HG03095 (cell line): ENCODE measurements around the gene PRODH.
"Not testable (repeated sequence)": the region's sequence is repeated elsewhere in the genome, so short reads cannot be mapped to it uniquely, and the experiment has no call there.

Experiments
- ATAC-seq: cut with Tn5 transposase; IDR thresholded peaks from one replicate; pipeline ENCODE4 v1.9.1; 2021; ENCODE audit warnings: moderate library complexity; ENCODE audit not compliant: unreplicated experiment

Gene PRODH

DNA sequence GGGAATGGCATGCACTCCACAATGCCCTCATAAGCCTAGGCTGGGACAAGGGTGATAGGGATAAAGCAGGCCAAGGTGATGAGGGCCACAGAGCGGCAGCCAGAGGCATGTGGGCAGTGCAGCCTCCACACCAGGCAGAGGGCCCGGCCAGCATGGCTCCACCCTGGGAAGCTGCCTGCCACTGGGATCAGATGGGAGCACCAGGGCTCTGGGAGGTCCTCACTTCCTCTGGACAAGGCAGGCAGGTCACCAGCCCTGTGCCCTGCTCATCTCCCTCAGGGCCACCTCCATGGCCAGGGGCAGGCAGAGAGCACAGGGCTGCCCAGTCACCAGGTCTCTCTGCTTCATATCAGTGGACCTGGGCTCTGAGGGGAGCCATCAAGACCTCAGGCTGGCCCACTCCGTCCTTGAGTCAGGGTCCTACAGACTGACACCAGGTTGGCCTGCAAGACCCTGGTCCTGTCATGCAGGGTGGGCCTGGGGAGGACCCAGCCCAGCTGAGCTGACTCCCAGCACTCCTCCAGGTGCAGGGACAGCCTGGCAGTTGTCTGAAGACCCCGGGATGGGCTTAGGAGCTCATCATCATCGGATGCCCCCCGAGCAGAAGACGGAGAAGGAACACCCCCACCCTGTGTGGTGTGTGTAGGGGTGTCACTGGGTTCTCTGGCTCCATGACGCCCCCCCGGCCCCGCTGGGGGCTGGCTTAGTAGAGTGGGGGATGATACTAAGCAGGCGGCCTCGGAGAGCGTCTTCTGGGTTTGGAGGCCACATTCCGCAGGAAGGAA is 33.3 kb upstream of the PRODH start:
- ATAC-seq, result not testable (repeated sequence)

DNA sequence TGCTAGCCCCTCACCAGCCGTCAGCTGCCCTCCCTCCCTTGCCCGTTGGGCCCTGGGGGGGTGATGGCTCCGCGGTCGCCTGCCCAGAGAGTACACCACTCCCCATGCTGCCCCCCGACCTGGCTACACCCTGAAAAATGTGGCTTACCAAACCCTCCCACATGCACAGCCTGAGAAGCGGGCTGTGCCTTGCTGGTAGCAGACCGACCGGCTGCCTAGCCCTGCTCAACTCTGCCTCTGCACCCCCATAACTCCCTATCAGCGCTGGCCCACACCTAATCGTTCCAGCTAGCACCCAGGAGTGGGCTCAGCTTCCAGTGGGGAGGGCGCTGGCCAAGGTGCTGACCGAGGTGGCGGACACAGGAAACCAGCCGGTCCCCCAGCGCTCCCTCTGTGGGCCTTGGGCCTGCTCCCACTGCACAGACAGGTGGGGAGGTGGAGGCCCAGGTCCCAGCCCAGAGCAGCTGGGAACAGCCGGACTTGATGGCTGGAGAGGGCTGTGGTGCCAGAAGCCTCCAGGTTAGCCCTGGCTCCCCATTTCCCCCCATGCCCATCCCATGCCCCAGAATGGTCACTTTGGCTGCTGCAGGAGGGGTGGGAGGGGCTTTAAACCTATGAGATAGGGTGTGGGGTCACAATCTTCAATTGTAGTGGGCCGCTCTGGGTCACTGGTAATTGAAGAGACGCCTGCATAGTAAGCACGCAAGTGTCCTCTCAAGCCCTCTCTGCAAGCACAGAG is 32.1 kb upstream of the PRODH start:
- ATAC-seq, result no peak

DNA sequence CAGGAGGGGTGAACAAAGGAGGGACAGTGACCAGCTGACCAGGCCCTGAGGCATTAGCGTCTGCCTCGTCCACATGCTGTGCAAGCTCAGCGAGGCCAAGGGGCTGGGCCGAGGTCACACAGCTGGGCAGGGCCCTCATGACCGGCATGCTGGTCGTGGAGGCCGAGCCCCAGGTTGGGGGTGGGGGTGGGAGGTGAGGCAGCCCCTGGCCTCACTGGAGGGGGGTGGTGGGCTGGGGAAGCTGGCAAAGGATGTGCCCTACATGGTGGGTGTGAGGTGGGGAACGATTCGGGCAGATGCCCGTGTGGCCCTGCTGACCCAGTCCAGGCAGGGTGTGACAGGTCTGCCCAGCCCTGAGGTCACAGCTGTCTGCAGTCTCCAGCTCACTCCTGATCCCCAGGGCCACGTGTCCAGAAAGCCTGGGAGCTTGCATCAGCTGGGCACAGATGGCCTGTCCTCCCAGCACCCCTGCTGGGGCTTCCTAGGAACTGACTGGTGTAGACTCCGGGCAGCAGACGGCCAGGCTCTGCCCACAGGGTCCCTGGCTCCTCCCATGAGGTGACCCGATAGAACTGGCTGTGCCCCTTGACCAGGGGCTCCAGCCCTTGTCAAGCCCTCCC is 31.4 kb upstream of the PRODH start:
- not testable (repeated sequence) for ATAC-seq

DNA sequence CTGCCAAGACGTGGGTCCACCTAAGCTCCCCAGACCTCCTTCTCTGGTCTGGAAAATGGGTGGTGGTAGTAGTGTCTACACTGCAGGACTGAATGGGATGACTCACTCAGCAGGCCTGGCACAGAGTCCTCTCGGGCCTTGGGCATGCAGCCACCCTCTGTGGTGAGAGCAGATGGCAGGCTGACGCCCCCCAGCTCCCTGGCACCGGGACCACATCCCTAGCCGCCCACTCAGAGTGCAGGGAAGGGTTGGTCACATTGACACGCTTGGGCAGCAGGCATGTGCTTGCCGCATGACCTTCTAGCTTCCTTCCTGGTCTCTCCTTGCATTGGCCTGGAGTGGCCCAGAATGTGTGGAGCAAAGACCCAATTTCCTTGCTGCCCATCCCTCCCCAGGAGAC is 30.7 kb upstream of the PRODH start:
- no peak for ATAC-seq

DNA sequence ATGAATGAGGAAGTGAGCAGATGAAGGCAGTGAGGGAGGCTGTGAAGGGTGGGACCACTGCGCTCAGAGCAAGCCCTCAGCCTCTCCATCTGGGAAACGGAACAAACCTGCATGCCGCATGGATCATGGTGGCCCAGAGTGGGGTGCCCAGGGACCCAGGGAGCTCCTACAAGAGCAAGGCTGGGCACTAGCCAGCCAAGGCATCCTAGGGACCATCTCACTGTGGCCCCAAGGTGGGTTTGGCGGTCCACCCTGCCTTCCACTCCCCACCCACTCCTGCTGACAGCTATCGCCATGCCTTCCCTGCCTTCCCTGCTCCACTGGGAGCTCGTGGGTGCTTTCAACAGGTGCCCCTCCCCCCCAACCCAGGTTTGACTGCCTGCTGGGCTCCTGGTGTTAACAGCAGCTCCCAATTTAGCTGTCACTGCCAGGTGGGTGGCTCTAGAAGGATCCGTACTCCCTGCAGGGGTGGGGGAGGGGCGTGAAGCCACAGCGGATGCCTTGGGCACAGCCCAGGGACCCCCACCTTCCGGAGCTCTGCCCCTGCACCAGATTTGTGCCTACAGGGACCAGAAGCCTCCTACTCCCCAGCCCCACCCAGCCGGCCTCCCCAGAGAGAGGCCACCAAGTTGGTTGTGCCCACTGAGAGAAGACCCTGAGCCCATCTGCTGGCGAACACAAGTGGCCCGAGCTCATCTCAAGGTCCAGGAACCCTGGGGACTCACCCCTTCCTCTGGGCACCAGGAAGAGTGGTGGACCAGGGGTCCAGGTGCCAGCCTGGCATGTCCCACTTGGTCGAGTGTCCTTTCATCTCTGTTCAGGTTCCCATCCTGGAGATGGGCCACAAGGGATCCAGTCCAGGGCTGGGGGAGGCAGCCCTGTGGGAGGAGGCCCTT is 29.7 kb upstream of the PRODH start:
- ATAC-seq, result no peak

DNA sequence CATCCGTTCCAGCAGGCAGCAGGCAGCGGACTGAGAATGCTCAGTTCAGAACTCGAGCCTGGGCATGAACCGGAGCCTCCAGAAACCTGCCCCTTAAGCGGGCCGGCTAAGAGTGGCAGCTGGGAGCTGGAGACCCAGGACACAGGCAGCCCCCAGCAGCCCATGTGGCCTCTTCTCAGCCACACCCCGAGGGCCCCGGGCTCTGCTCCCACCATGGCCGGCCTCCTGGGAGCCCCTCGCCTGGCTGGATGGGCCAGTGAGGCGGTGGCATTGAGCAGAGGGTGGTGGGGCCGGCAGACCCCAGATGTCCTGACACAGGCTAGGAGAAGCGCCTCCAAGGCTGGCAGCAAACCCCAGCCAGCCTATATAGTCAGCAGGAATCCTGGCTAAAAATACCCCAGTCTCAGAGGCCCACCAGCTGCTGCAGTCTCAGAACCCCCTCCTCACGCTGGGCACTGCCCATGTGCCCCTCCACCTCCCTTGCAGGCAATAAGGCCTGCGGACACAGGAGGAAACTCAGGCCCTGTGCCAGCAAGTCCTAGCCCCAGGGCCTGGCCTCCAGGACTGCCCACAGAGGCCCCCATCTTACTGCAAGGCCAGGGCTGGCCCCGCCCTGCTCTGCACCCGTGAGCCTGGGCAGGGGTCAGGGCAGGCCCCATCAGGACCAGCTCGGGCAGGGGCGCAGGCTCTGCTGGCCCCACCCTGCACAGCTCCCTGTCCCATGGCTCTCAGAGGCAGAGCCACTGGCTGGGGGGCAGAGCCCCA is 28.6 kb upstream of the PRODH start:
- not testable (repeated sequence) for ATAC-seq

DNA sequence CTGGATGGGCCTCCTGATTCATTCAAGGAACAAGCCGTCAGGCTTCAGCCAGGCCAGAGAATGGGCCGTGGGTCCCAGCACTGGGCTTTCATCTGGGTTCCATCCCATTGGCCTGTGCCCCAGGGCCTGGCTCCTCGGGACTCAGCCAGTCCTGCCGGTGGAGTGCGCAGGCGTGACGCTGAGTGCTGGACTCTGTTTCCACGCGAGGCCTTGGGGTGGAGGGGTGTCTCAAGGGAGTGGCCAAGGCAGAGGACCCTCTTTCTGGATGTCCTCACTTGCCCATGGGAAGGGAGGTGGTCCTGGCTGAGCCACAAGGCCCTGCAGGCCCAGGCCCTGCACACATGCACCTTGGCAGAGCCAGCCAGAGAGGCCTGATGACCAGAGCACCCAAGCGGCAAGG is 28.0 kb upstream of the PRODH start:
- ATAC-seq, result not testable (repeated sequence)

DNA sequence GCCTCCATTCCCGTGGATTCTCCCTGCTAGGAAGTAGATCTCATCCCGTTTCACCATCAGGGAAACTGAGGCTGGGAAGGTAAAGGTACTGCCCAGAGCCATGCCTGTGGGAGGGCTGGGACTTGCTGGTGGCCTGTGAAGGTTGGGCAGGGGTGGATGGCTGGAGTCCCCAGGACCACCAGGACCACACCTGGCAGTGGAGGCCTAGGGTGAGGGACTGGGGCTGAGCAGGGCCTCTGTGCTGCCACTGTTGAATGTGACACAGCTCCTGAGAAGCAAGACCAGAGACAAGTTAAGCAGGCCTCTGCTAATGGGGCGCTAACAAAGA is 26.2 kb upstream of the PRODH start:
- no peak for ATAC-seq

DNA sequence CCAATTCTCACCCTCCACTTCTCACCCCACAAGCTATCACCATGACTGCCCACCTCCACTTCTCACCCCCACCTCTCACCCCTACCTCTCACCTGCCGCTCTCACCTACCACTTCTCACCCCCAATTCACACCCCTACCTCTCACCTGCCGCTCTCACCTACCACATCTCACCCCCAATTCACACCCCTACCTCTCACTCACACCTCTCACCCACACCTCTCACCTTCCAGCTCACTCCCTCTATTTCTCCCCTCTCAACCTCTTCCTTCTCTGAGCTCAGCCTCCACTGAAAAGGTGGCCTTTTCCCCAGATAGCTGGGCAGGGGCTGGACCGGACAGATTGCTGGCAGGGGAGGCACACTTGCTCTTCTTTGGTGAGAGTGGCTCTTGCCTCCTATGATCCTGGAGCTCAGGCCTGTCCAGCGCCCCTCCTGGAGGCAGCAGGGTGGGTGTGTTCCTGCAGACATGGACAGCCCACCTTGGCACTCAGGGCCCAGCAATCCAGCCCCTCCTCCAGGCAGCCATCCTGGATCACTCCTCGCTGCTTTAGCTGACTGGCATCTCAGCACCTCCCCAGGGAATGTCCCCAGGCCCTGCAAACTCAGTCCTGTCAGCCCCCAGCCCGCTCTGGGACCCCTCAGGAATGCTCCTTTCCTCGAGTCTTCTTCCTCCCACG is 25.7 kb upstream of the PRODH start:
- ATAC-seq, result not testable (repeated sequence)

DNA sequence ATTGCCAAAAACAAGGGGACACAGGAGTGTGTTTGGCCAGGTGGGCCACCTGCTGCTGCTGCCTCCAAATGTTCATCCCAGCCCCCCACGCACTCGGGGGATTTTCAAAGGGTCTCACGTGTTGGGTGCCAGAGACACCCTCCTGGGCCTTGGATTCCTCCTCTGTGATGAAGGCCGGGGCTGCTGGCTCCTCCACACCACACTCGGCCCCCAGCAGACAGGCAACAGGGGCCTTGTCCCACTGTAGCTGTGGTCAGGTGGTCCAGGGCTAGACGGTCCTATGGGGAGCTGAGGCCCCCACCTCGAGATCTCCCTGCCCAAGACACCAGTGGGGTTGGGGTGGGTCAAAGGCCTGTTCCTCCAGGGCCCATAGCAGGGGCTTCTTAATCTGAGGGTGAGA is 25.1 kb upstream of the PRODH start:
- not testable (repeated sequence) for ATAC-seq

DNA sequence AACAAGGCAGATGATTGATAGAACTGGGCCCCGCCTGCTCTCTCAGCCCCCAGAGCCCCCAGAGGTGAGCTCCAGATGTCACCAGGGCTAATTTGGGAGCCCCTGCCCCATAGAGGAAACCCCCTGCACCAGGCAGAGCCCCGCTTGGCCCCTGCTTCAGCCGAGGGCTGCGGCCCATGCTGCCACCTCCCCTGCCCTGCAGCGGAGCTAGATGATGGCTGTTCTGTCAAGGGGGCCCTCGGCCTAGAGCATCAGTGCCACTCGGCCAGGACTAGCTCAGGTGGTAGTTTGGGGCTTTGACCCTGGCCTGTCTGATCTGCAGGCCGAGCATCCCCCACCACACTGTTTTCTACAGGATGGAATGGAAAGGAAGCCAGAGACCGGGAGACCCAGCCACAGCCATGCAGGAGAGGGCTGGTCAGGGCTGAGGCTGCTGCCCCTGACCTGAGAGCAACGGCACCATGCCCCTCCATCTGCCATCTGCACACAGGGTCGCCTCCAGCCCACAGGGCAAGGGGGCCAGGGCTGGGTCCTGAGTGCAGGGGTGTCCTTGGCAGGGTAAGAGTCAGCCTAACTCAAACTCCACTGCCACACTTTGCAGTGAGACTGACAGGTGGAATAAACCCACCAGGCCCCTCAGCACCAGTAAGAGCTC is 24.2 kb upstream of the PRODH start:
- not testable (repeated sequence) for ATAC-seq

DNA sequence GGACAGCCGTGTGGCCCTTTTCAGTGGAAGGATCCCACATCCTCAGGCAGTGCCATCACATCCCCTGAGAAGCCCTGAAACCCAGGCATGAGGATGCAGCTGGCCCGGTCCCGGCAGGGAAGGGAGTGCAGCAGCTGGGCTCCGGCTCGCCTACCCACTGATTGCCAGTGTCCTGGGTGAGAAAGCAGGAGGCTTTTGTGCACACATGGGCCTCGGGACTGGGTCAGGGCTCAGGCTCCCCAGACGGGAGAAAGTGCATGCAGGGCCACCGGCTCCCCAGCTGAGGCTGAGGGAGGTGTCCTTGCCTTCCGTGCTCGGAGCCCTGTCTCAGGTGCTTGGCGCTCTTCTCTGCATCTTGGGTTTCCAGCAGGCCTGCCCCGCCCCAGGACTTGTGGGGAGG is 23.6 kb upstream of the PRODH start:
- not testable (repeated sequence) for ATAC-seq

DNA sequence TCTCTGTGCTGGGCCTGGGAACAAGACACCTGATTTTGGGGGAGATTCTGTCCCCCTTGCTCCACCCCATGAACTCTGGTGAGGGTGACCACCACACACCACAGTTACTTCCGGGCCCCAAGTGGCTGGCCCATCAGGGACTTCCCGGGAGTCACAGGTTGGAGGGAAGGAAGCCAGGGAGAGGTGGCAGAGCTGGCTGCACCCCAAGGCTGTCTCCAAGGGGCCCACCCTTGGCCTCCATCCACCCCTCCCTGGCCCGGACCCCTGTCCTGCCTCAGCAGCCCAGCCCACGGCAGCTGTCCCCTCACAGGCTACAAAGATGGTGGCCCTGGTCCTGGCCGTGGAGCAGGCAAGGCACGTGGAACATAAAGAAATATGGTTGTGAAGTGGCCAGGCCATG is 23.2 kb upstream of the PRODH start:
- not testable (repeated sequence) for ATAC-seq

DNA sequence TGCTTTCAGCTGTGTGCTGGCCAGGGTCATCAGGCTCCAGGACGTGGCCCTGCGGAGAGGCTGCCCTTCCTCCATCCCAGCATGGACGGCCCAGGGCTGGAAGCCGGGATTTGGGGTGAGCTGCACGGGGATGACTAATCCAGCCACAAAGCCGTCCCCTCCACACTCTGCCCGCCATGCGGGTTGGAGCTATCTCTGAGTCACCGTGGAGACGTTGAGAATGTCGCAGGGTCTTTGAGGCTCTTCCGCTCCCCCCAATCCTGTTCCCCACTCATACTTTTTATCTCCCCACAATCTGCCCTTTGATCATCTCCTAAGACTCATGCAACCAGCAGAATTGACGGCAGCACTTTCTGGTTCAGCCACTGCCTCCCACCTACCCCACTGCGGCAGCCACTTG is 22.6 kb upstream of the PRODH start:
- not testable (repeated sequence) for ATAC-seq

DNA sequence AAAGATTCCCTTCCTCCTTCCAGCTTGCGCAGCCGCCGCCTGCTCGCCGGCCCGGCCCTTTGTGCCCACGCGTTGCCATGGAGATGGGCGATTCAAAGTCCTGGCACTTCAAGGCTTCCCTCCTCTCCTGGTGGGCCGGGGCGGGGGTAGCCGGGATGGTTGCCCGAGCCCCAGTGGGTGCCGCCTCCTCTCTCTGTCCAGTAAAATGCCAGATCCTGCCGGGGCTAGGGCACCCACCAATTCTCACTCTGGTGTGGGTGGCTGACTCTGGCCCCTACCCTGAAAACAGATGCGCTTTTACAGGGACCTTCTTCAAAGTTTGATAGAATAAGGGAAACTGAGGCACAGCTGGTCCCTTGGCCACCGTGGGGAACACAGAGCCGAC is 22.2 kb upstream of the PRODH start:
- ATAC-seq, result not testable (repeated sequence)

DNA sequence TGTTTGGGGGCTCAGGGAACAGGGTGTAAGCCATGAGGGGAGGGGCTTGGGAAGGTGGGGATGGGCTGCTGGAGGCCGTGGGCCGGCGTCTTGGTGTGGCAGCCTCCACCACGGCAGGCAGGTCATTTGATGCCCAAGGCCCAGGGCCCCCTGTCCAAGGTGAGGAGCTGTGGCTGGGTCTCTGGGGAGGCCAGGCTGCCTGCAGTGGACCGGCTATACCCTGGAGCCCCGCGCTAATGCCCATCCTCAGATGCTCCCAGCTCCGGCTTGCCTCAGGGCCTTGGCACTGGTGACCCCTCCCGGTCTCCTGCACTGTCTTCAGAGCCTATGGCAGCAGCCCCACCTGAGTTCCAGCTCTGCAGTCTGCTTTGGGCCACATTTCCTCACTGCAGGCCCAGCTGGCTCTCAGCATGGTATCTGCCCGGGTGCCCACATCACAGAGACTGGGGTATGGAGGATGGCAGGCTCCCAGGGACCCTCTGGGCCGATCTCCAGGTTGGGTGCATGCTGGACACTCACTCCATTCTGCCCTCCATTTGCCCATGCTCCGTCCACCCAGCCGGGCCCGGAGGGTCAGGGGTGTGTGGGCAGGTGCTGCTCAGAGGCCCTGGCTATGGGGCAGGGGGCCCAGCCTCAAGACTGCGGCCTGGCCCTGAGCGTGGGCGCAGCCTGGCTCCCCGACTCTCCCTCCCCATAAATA is 21.7 kb upstream of the PRODH start:
- ATAC-seq, result not testable (repeated sequence)

DNA sequence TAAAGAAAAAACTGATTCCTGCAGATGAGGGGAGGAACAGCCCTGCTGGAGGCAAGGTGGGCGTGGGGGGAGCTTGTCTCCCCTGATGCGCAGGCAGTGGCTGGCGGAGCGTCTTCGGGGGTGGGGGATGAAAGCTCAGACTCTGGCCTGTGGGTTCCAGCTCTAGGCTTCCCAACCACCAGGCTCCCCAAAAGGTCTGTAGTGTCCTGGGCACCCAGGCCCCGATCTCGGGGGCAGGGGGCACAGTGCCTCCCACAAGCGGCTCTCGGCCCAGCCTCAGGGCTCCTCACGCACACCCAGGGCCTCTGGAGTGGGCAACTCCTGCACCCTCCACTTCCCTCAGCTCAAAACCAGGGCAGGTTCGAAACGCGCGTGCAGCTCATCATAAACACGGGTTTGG is 20.9 kb upstream of the PRODH start:
- not testable (repeated sequence) for ATAC-seq

DNA sequence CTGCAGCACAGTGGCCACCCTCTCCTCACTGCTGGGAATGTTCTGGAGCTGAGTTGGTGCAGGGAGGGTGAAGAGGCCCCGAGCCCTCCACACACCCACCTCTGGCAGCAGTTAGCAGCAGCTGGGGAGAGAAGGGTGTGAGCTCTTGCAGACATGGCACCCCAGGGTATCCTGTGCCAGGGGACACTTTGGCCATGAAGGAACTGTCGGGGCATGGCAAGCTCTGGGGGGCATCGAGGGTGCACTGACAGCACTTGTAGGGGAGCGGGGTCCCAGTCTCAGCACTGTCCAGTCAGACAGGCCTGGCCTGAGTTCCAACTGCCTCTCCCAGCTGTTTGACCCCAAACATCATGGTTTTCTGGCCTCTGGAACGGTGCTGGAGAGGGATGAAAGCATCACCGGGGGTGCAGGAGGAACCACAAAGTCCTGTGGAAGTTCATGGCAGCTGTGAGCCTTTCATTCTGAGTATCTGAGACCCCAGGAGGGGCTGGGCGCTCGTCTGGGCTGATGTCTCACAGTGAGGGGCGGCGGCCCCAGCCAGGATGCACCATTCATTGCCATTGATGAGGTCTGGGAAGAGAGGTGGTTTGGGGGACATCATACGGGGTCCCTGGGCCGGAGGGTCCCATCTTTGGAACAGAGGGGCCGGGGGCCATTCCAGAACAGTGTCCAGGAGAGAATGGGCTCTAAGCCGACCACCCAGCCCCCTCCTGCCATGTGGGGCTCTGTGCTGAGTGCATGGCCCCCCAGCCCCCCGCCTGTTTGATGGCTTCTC is 20.2 kb upstream of the PRODH start:
- not testable (repeated sequence) for ATAC-seq
